ENCODE results near the gene GPR21.

GRCh38 chr9:123011380-123011779, 22.1 kb upstream of the GPR21 start:
- TF ChIP-seq CTCF (IDR thresholded peaks at IDR 0.05 in 4 of 5, conservative IDR thresholded peaks at IDR 0.05 in 1 of 5) (no peak), POLR2A (IDR thresholded peaks at IDR 0.05) (no peak)
